HCT116 (cell line): ENCODE data around the gene CNTNAP2. TPM values are rescaled to one million over a fixed set of nuclear protein-coding genes. Genes with fewer than 3 reads are reported as not detected.

ENCODE experiments used
- ATAC-seq: fragments of 200-7000 bp; cut with Tn5 transposase; 2 replicates; pipeline ENCODE4 v1.9.1; 2020; ENCODE audit warnings: mild to moderate bottlenecking, moderate library complexity
- BruUV-seq: library from RNA; stranded (reverse); fragments of 400-500 nt; replicated peaks from 2 replicates; lab custom pipeline; 2021; lab: Mats Ljungman, UMichigan
- CTCF ChIA-PET: fragments of 300-600 bp; sonication (Branson Sonifier 250); formaldehyde crosslinking; loops from one replicate; lab custom pipeline; 2021; ENCODE audit warnings: antibody characterized with exemption; lab: Charles Lee
- POLR2A ChIA-PET: fragments of 300-600, 350-600 bp; sonication (Branson Sonifier 250); formaldehyde crosslinking; loops from one replicate; lab custom pipeline; 2021; ENCODE audit warnings: antibody characterized with exemption; lab: Charles Lee
- RAD21 ChIA-PET, 2 experiments: fragments of 300-600 bp; sonication (Branson Sonifier 250); formaldehyde crosslinking; loops; one replicate each; lab custom pipeline; 2023; ENCODE audit warnings: low total read pairs in 2 of 2; ENCODE audit not compliant: uncharacterized antibody in 2 of 2, unreplicated experiment in 2 of 2, low non-redundant PET in 1 of 2; lab: Charles Lee
- DNase-seq: peaks from one replicate; pipeline ENCODE4 v3.0.0-alpha.2; 2010; ENCODE audit warnings: low read depth, low spot score
- H2AFZ ChIP-seq: fragments of 200-600 bp; shearing (Covaris generic), sonication (generic); 2 replicates; pipeline ENCODE4 v1.6.1; 2017; ENCODE audit warnings: low read depth, mixed run types, mixed read lengths, antibody characterized with exemption, low read length; ENCODE audit not compliant: poor library complexity, severe bottlenecking
- H3K27ac ChIP-seq: 2 replicates; pipeline ENCODE4 v1.5.1; 2012; ENCODE audit warnings: low read depth, low read length
- H3K27me3 ChIP-seq: fragments of 200-600 bp; sonication (generic); 2 replicates; pipeline ENCODE4 v1.6.1; 2016; ENCODE audit warnings: mixed run types, low read length, mixed read lengths; ENCODE audit not compliant: insufficient read depth
- H3K36me3 ChIP-seq, 2 experiments: fragments of 200-500 bp in 1 of 2; fragments of 200-600 bp in 1 of 2; sonication (Bioruptor generic) in 1 of 2; sonication (generic) in 1 of 2; 2 replicates each; pipeline versions ENCODE4 v1.5.1 to v1.6.1; 2014 to 2016; ENCODE audit warnings: low read length in 2 of 2, inconsistent platforms in 1 of 2, mixed read lengths in 1 of 2, mixed run types in 1 of 2; ENCODE audit not compliant: insufficient read depth in 2 of 2, control insufficient read depth in 1 of 2
- H3K4me1 ChIP-seq, 2 experiments: fragments of 200-600 bp in 1 of 2; sonication (generic) in 1 of 2; 2 replicates each; pipeline versions ENCODE4 v1.5.1 to v1.6.1; 2012 to 2017; ENCODE audit warnings: low read length in 2 of 2, inconsistent platforms in 1 of 2, mild to moderate bottlenecking in 1 of 2, mixed read lengths in 1 of 2, mixed run types in 1 of 2, moderate library complexity in 1 of 2; ENCODE audit not compliant: insufficient read depth in 2 of 2, control insufficient read depth in 1 of 2
- H3K4me2 ChIP-seq: fragments of 200-600 bp; sonication (generic); 2 replicates; pipeline ENCODE4 v1.6.1; 2017; ENCODE audit warnings: mixed run types, low read length, mixed read lengths
- H3K4me3 ChIP-seq, 2 experiments: fragments of 200-600 bp in 1 of 2; sonication (generic) in 1 of 2; replicated peaks in 1 of 2; 2 replicates each; pipeline ENCODE4 v1.5.1; 2011 to 2016; ENCODE audit warnings: low read length in 2 of 2, control low read depth in 1 of 2, low read depth in 1 of 2, mild to moderate bottlenecking in 1 of 2, mixed read lengths in 1 of 2, mixed run types in 1 of 2
- H3K79me2 ChIP-seq: fragments of 200-600 bp; sonication (generic); 2 replicates; pipeline ENCODE4 v1.6.1; 2017; ENCODE audit warnings: mild to moderate bottlenecking, mixed run types, low read length, moderate library complexity, mixed read lengths; ENCODE audit not compliant: insufficient read depth
- H3K9ac ChIP-seq: fragments of 200-600 bp; sonication (generic); 2 replicates; pipeline ENCODE4 v1.6.1; 2016; ENCODE audit warnings: low read length, mixed read lengths
- H3K9me2 ChIP-seq: fragments of 200-600 bp; sonication (generic), shearing (Covaris generic); 2 replicates; pipeline ENCODE4 v1.6.1; 2017; ENCODE audit warnings: mixed run types, mild to moderate bottlenecking, moderate library complexity; ENCODE audit not compliant: insufficient read depth
- H3K9me3 ChIP-seq, 2 experiments: fragments of 200-500 bp in 1 of 2; fragments of 200-600 bp in 1 of 2; sonication (Bioruptor generic) in 1 of 2; sonication (generic) in 1 of 2; 2 replicates each; pipeline ENCODE4 v1.6.1; 2014 to 2017; ENCODE audit warnings: low read length in 2 of 2, mixed read lengths in 2 of 2, inconsistent platforms in 1 of 2, low read depth in 1 of 2, mild to moderate bottlenecking in 1 of 2, mixed run types in 1 of 2, moderate library complexity in 1 of 2; ENCODE audit not compliant: control insufficient read depth in 1 of 2, insufficient read depth in 1 of 2
- H4K20me1 ChIP-seq: fragments of 200-600 bp; sonication (generic), shearing (Covaris generic); 2 replicates; pipeline ENCODE4 v1.6.1; 2017; ENCODE audit warnings: mixed run types, mild to moderate bottlenecking, moderate library complexity; ENCODE audit not compliant: insufficient read depth
- ATF3 ChIP-seq: IDR thresholded peaks from 2 replicates; pipeline ENCODE4 v1.6.1; 2012
- CBX3 ChIP-seq: IDR thresholded peaks from 2 replicates; pipeline ENCODE4 v1.6.1; 2012; ENCODE audit warnings: low read depth
- CEBPB ChIP-seq: IDR thresholded peaks from 2 replicates; pipeline ENCODE4 v1.6.1; 2012; ENCODE audit warnings: low read depth
- CTCF ChIP-seq, 3 experiments: fragments of 200-600 bp in 1 of 3; sonication (generic) in 1 of 3; IDR thresholded peaks in 2 of 3; conservative IDR thresholded peaks in 1 of 3; 2 replicates each; pipeline ENCODE4 v1.5.1; 2012 to 2017; ENCODE audit warnings: low read depth in 2 of 3, low read length in 2 of 3, antibody characterized with exemption in 1 of 3, borderline replicate concordance in 1 of 3, control low read depth in 1 of 3, mild to moderate bottlenecking in 1 of 3, mixed read lengths in 1 of 3, mixed run types in 1 of 3, moderate library complexity in 1 of 3; ENCODE audit not compliant: insufficient read depth in 1 of 3
- EGR1 ChIP-seq: IDR thresholded peaks from 2 replicates; pipeline ENCODE4 v1.6.1; 2012; ENCODE audit warnings: low read depth
- ELF1 ChIP-seq: IDR thresholded peaks from 2 replicates; pipeline ENCODE4 v1.6.1; 2012; ENCODE audit warnings: low read depth, borderline replicate concordance
- EZH2phosphoT487 ChIP-seq: fragments of 200-600 bp; IDR thresholded peaks from 2 replicates; pipeline ENCODE4 v1.6.1; 2018; ENCODE audit warnings: antibody characterized with exemption, borderline replicate concordance
- FOSL1 ChIP-seq: IDR thresholded peaks from 2 replicates; pipeline ENCODE4 v1.6.1; 2012; ENCODE audit warnings: low read depth
- JUND ChIP-seq: IDR thresholded peaks from 2 replicates; pipeline ENCODE4 v1.6.1; 2012
- MAX ChIP-seq: IDR thresholded peaks from 2 replicates; pipeline ENCODE4 v1.6.1; 2012
- POLR2A ChIP-seq: IDR thresholded peaks from 2 replicates; pipeline ENCODE4 v1.7.0; 2011; ENCODE audit warnings: borderline replicate concordance; ENCODE audit not compliant: insufficient read depth, insufficient read length; ENCODE audit errors: extremely low read depth
- POLR2AphosphoS5 ChIP-seq: IDR thresholded peaks from 2 replicates; pipeline ENCODE4 v1.6.1; 2011; ENCODE audit warnings: mild to moderate bottlenecking, low read depth, low read length, moderate library complexity
- RAD21 ChIP-seq: IDR thresholded peaks from 2 replicates; pipeline ENCODE4 v1.6.1; 2012; ENCODE audit warnings: low read depth, mild to moderate bottlenecking
- SIN3A ChIP-seq: IDR thresholded peaks from 2 replicates; pipeline ENCODE4 v1.6.1; 2012; ENCODE audit warnings: low read depth
- SRF ChIP-seq: IDR thresholded peaks from 2 replicates; pipeline ENCODE4 v1.6.1; 2012; ENCODE audit warnings: low read depth
- TCF7L2 ChIP-seq: IDR thresholded peaks from 2 replicates; pipeline ENCODE4 v1.7.0; 2011; ENCODE audit warnings: borderline replicate concordance, inconsistent platforms; ENCODE audit not compliant: insufficient read depth, insufficient read length; ENCODE audit errors: extremely low read depth
- YY1 ChIP-seq: IDR thresholded peaks from 2 replicates; pipeline ENCODE4 v1.6.1; 2011; ENCODE audit warnings: low read length, low read depth, moderate library complexity, mild to moderate bottlenecking; ENCODE audit not compliant: insufficient replicate concordance; ENCODE audit errors: extremely low read depth
- ZBTB33 ChIP-seq: IDR thresholded peaks from 2 replicates; pipeline ENCODE4 v1.6.1; 2011; ENCODE audit warnings: mild to moderate bottlenecking, low read length, moderate library complexity; ENCODE audit not compliant: insufficient replicate concordance; ENCODE audit errors: extremely low read depth
- ZFX ChIP-seq: fragments of 450-650 bp; IDR thresholded peaks from 2 replicates; pipeline ENCODE4 v1.6.1; 2017
- ZNF274 ChIP-seq: fragments of 200-500 bp; sonication (Bioruptor generic); IDR thresholded peaks from 2 replicates; pipeline ENCODE4 v1.6.1; 2014; ENCODE audit warnings: mild to moderate bottlenecking, low read depth, low read length, inconsistent platforms
- intact Hi-C: fragments of 100-400 bp; cut with micrococcal nuclease; formaldehyde crosslinking; loops from 2 replicates; pipeline ENCODE4 v1.10.0; 2022
- total RNA-seq: library from RNA; stranded (reverse); gene quantifications from one replicate; pipeline ENCODE4 v1.2.1, GENCODE V29; 2021; ENCODE audit not compliant: unreplicated experiment

Gene CNTNAP2
- total RNA-seq, 1 experiment from 2014 or later: 0.37 TPM

GRCh38 chr7:147199868-147200267, 1083.3 kb downstream of the CNTNAP2 start:
- intact Hi-C loops: no loop called here
- BruUV-seq: no TSS peak

More at GRCh38 chr7:147199868-147200267, 1083.3 kb downstream of the CNTNAP2 start:
- ChIA-PET CTCF (no interaction called here), RAD21 (no interaction called here), POLR2A (no interaction called here)
- Histone ChIP-seq H2AFZ (no peak overlapping the region), H3K79me2 (no peaks in the 10 kb centered on the region), H3K9me3 (peaks cover 4 to 6% of the 10 kb centered on the region in 2 experiments; a peak in 2 of 4 replicates), H3K27ac (no peak overlapping the region), H3K9ac (no peak overlapping the region), H4K20me1 (no peaks in the 10 kb centered on the region), H3K4me3 (no peak overlapping the region), H3K27me3 (no peaks in the 10 kb centered on the region), H3K36me3 (no peaks in the 10 kb centered on the region), H3K9me2 (no peaks in the 10 kb centered on the region), H3K4me2 (no peak overlapping the region), H3K4me1 (no peaks in the 10 kb centered on the region)
- DNase-seq: no peak
- ATAC-seq: no peak
- TF ChIP-seq ZBTB33: no peak
- no peak for TF ChIP-seq SRF
- TF ChIP-seq FOSL1: no peak
- TF ChIP-seq EGR1: no peak
- TF ChIP-seq CTCF (IDR thresholded peaks at IDR 0.05 in 2 of 3, conservative IDR thresholded peaks at IDR 0.05 in 1 of 3; ENCODE audit: borderline replicate concordance in 1 of 3, insufficient read depth in 1 of 3, low read depth in 2 of 3, low read length in 2 of 3): no peak
- no peak for TF ChIP-seq RAD21
- TF ChIP-seq EZH2phosphoT487: no peak
- no peak for TF ChIP-seq ZFX
- TF ChIP-seq POLR2A: no peak
- no peak for TF ChIP-seq YY1
- no peak for TF ChIP-seq CBX3
- no peak for TF ChIP-seq TCF7L2
- no peak for TF ChIP-seq MAX
- TF ChIP-seq SIN3A: no peak
- no peak for TF ChIP-seq ZNF274
- no peak for TF ChIP-seq ELF1
- TF ChIP-seq JUND: no peak
- TF ChIP-seq ATF3: no peak
- TF ChIP-seq POLR2AphosphoS5: no peak
- no peak for TF ChIP-seq CEBPB
- TF ChIP-seq, all 23 proteins: peak for 0
